PC-3 (cell line): ENCODE data around the gene CPT2.

Source experiments
- EZH2 ChIP-seq: fragments of 300-600 bp; sonication (generic); IDR thresholded peaks from one replicate; pipeline ENCODE4 v1.6.1; 2017; ENCODE audit warnings: antibody characterized with exemption, mild to moderate bottlenecking, low read length; ENCODE audit not compliant: unreplicated experiment
- TF ChIP-seq, protein P1 (sequence below): fragments of 300-600 bp; sonication (generic); conservative IDR thresholded peaks from 2 replicates; pipeline ENCODE4 v1.5.1; 2017; ENCODE audit warnings: antibody characterized with exemption, low read depth, mild to moderate bottlenecking, low read length

DNA sequence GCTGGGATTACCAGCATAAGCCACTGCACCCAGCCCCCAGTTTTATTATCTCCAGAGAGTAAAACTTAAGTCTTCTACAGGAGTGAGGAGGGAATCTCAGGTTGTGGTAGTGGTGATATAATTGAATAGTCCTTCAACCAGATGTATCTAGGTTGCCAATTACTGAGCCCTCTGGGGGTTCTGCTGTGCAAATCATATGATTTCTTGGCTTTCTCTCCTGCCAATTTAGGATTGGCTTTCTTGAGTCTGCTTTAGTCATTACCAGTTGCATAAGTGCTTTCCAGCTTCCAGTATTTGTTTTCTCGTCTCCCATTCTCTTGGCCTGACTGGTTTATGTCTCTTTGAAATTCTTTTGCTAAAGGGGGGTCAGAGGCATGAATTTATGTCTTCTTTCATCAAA lies 11.1 kb downstream of the CPT2 start:
- TF ChIP-seq, protein P1, sequence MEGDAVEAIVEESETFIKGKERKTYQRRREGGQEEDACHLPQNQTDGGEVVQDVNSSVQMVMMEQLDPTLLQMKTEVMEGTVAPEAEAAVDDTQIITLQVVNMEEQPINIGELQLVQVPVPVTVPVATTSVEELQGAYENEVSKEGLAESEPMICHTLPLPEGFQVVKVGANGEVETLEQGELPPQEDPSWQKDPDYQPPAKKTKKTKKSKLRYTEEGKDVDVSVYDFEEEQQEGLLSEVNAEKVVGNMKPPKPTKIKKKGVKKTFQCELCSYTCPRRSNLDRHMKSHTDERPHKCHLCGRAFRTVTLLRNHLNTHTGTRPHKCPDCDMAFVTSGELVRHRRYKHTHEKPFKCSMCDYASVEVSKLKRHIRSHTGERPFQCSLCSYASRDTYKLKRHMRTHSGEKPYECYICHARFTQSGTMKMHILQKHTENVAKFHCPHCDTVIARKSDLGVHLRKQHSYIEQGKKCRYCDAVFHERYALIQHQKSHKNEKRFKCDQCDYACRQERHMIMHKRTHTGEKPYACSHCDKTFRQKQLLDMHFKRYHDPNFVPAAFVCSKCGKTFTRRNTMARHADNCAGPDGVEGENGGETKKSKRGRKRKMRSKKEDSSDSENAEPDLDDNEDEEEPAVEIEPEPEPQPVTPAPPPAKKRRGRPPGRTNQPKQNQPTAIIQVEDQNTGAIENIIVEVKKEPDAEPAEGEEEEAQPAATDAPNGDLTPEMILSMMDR = no peak
- no peak for TF ChIP-seq EZH2
